Stromal cell of bone marrow (primary cell): ENCODE measurements around the gene CFAP58.

Source experiments
- DNase-seq: peaks from one replicate; pipeline ENCODE4 v3.0.0-alpha.2; 2012; ENCODE audit warnings: low read depth

CFAP58 gene

GRCh38 chr10:104486803-104487202, 133.2 kb downstream of the CFAP58 start:
- DNase-seq: no peak

GRCh38 chr10:104487794-104488438, 134.3 kb downstream of the CFAP58 start:
- DNase-seq: peak; percentile 12

- no peak for DNase-seq
These were observed 134.8 kb downstream of the CFAP58 start for GRCh38 chr10:104488439-104488832.

GRCh38 chr10:104492329-104492940, 138.8 kb downstream of the CFAP58 start:
- DNase-seq: peak; percentile 8

- DNase-seq: no peak
These were observed 144.9 kb downstream of the CFAP58 start for GRCh38 chr10:104498347-104499081.

- no peak for DNase-seq
These were observed 147.8 kb downstream of the CFAP58 start for GRCh38 chr10:104501449-104501848.

- DNase-seq: no peak
These were observed 148.4 kb downstream of the CFAP58 start for GRCh38 chr10:104501864-104502579.

GRCh38 chr10:104502907-104503306, 149.3 kb downstream of the CFAP58 start:
- DNase-seq: no peak
